Prostate gland (tissue), 2 donors: ENCODE measurements around the gene STOML1. TPM values are rescaled to one million over a fixed set of nuclear protein-coding genes. Genes with fewer than 3 reads are reported as not detected.
"Not testable (repeated sequence)": the region's sequence is repeated elsewhere in the genome, so short reads cannot be mapped to it uniquely, and the experiment has no call there.

Experiments
- DNase-seq: peaks from one replicate; pipeline ENCODE4 v3.0.0-alpha.2; 2019; ENCODE audit warnings: low spot score
- H3K27ac ChIP-seq, 2 donors: fragments of 200-600 bp; sonication (generic); 2 replicates each; pipeline ENCODE4 v1.5.1; 2017 to 2019
- H3K27me3 ChIP-seq: fragments of 200-600 bp; sonication (generic); replicated peaks from 2 replicates; pipeline ENCODE4 v1.5.1; 2019; ENCODE audit not compliant: insufficient read depth
- H3K36me3 ChIP-seq, 2 donors: fragments of 200-600 bp; sonication (generic); 1 replicate in 1 of 2; 2 replicates in 1 of 2; pipeline versions ENCODE4 v1.5.1 to v1.8.1; 2017 to 2019
- H3K4me1 ChIP-seq: fragments of 200-600 bp; sonication (generic); replicated peaks from 2 replicates; pipeline ENCODE4 v1.5.1; 2019
- H3K4me3 ChIP-seq, 2 donors: fragments of 200-600 bp; sonication (generic); 2 replicates each; pipeline ENCODE4 v1.5.1; 2017 to 2019
- H3K9me3 ChIP-seq: fragments of 200-600 bp; sonication (generic); 2 replicates; pipeline ENCODE4 v1.5.1; 2017
- CTCF ChIP-seq, 4 experiments: fragments of 200-600 bp in 2 of 4; fragments of 450-650 bp in 2 of 4; sonication (generic) in 2 of 4; IDR thresholded peaks; 1 replicate in 3 of 4; 2 replicates in 1 of 4; pipeline ENCODE4 v1.5.1; 2016 to 2019; ENCODE audit warnings: antibody characterized with exemption in 4 of 4, mild to moderate bottlenecking in 2 of 4, moderate library complexity in 2 of 4
- POLR2A ChIP-seq: fragments of 450-650 bp; IDR thresholded peaks from one replicate; pipeline ENCODE4 v1.6.1; 2016; ENCODE audit warnings: antibody characterized with exemption, mild to moderate bottlenecking
- POLR2AphosphoS5 ChIP-seq: sonication (generic); formaldehyde crosslinking; IDR thresholded peaks from one replicate; pipeline ENCODE4 v1.6.1; 2017; ENCODE audit warnings: antibody characterized with exemption
- WGBS: methylation state at CpG from one replicate; pipeline ENCODE4 v1.1.5; 2018; 5-methylcytosine and 5-hydroxymethylcytosine counted together
- intact Hi-C: fragments of 100-400 bp; cut with DNase I; formaldehyde crosslinking; loops from one replicate; pipeline ENCODE4 v1.14.2; 2022
- total RNA-seq, 2 donors: library from RNA; depleted of rRNA; stranded (reverse); fragments of >200 nt; gene quantifications; one replicate each; pipeline ENCODE4 v1.1.0, GENCODE V29; 2016

Gene STOML1
- total RNA-seq, 2 donors from 2014 or later: 15.6 to 26.8 TPM

- no peaks in the 10 kb centered on the region for H3K27me3 ChIP-seq
- H3K4me1 ChIP-seq: peaks cover 2% of the 10 kb centered on the region
- intact Hi-C loops: no loop called here
- DNase-seq: no peak
- 76% methylated on average over 3 of the region's 3 CpGs for WGBS
- H3K9me3 ChIP-seq: no peaks in the 10 kb centered on the region
- H3K27ac ChIP-seq: no peak overlapping the region
- H3K36me3 ChIP-seq: no peaks in the 10 kb centered on the region
- H3K4me3 ChIP-seq: no peak overlapping the region
- TF ChIP-seq POLR2A: no peak
- no peak for TF ChIP-seq CTCF (IDR thresholded peaks at IDR 0.05)
- no peak for TF ChIP-seq POLR2AphosphoS5
These were observed 50.6 kb downstream of the STOML1 start for GRCh38 chr15:73941449-73941848.

- Histone ChIP-seq H3K27me3 (no peaks in the 10 kb centered on the region), H3K36me3 (no peaks in the 10 kb centered on the region), H3K9me3 (no peaks in the 10 kb centered on the region), H3K4me1 (peaks cover 2% of the 10 kb centered on the region), H3K4me3 (no peak overlapping the region), H3K27ac (no peak overlapping the region)
- no peak for TF ChIP-seq POLR2A
- no peak for TF ChIP-seq POLR2AphosphoS5
- TF ChIP-seq CTCF (IDR thresholded peaks at IDR 0.05): no peak
- WGBS: 64% methylated on average over 1 of the region's 1 CpG
- no peak for DNase-seq
- intact Hi-C loops: no loop called here
These were observed 51.1 kb downstream of the STOML1 start for GRCh38 chr15:73941044-73941443.

GRCh38 chr15:73940061-73940981 is 51.8 kb downstream of the STOML1 start:
- Histone ChIP-seq H3K27me3 (no peaks in the 10 kb centered on the region), H3K36me3 (no peaks in the 10 kb centered on the region), H3K27ac (no peak overlapping the region), H3K4me1 (peaks cover 2% of the 10 kb centered on the region), H3K4me3 (no peak overlapping the region), H3K9me3 (no peaks in the 10 kb centered on the region)
- WGBS: 72% methylated on average over 8 of the region's 8 CpGs
- TF ChIP-seq POLR2A (no peak), CTCF (IDR thresholded peaks at IDR 0.05) (no peak), POLR2AphosphoS5 (no peak)
- intact Hi-C loops: no loop called here
- DNase-seq: no peak

GRCh38 chr15:73939138-73939537 is 53.0 kb downstream of the STOML1 start:
- Histone ChIP-seq H3K9me3 (no peaks in the 10 kb centered on the region), H3K27me3 (no peaks in the 10 kb centered on the region), H3K27ac (no peak overlapping the region), H3K4me1 (peaks cover 7% of the 10 kb centered on the region), H3K4me3 (no peak overlapping the region), H3K36me3 (no peaks in the 10 kb centered on the region)
- no peak for DNase-seq
- TF ChIP-seq CTCF (IDR thresholded peaks at IDR 0.05) (no peak), POLR2A (no peak), POLR2AphosphoS5 (no peak)
- 78% methylated on average over 4 of the region's 4 CpGs for WGBS
- intact Hi-C loops: no loop called here

- H3K27me3 ChIP-seq, H3K36me3 ChIP-seq, intact Hi-C loops, H3K4me1 ChIP-seq, H3K27ac ChIP-seq, H3K9me3 ChIP-seq, H3K4me3 ChIP-seq, DNase-seq: not testable (repeated sequence)
- 97% methylated on average over 8 of the region's 8 CpGs for WGBS
These were observed 53.6 kb downstream of the STOML1 start for GRCh38 chr15:73938516-73938915.
